ENCODE results near the gene SLC6A19. TPM values are rescaled to one million over a fixed set of nuclear protein-coding genes. Genes with fewer than 3 reads are reported as not detected.

Gene SLC6A19
- total and polyA plus RNA-seq, 2 of the 13 experiments (the other 11 are each of a cell fraction or from before 2014, with no cell fraction given), result 0.02 TPM; not detected in 1

DNA sequence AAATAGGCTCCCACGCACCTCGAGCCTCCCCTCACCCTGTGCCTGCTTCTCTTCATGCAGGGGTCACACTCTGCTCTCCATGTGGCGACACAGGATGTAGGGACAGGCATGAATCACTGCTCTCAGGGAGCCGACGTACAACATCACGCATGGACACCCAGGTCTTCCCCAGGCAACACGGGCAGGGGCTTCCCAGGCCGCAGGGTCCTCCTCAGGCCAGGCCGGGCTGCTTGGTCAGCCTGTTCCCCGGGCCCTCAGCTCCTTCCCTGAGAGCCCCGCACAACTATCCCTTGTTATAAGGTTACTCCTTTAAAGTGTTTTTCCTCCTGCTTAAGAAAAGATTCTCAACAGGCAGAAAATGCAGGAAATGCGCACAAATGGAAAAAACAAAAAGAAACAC lies 24.8 kb downstream of the SLC6A19 start:
- POLR2A ChIA-PET, result no interaction called here
- Histone ChIP-seq H3K4me2 (ENCODE audit: low read depth, low read length) (no peak overlapping the region), H3K36me3 (replicated peaks in 1 of 2; ENCODE audit: control insufficient read depth in 1 of 2, insufficient read depth in 2 of 2, low read length in 2 of 2) (no peaks in the 10 kb centered on the region), H3K9ac (ENCODE audit: insufficient read depth, low read depth, low read length) (no peak overlapping the region), H3K9me3 (ENCODE audit: low read length) (no peaks in the 10 kb centered on the region), H3K4me3 (replicated peaks in 1 of 3; ENCODE audit: insufficient read depth in 1 of 3, low read depth in 2 of 3, low read length in 3 of 3) (no peak overlapping the region), H3K79me2 (ENCODE audit: insufficient read depth, low read length) (no peaks in the 10 kb centered on the region), H2AFZ (ENCODE audit: low read length) (no peak overlapping the region), H3K27ac (ENCODE audit: extremely low read length, insufficient read depth, low read length) (no peak overlapping the region), H3K27me3 (ENCODE audit: control insufficient read depth in 1 of 2, insufficient read depth in 2 of 2, low read length in 2 of 2) (peaks cover 12 to 69% of the 10 kb centered on the region in 2 experiments; a peak in 4 of 5 replicates), H3K4me1 (ENCODE audit: insufficient read depth, low read length) (no peaks in the 10 kb centered on the region), H4K20me1 (ENCODE audit: insufficient read depth, low read length) (no peaks in the 10 kb centered on the region)
- BruUV-seq (replicated peaks), result no TSS peak
- DNase-seq (ENCODE audit: low spot score) (no peak), ATAC-seq (no peak), FAIRE-seq (no peak)
- intact Hi-C loops (cut with micrococcal nuclease; ENCODE audit: unreplicated experiment), result no loop called here
- CTCF ChIA-PET (ENCODE audit: low intra/inter-chr PET ratio, low total read pairs), result no interaction called here
- in situ Hi-C loops (cut with HindIII; ENCODE audit: extremely low pct_ligation_motif_present, low pct_unique_long_range_greater_than_20kb), result no loop called here
- WGBS (ENCODE audit: low lambda C conversion rate), result 36% methylated on average over 12 of the region's 12 CpGs
- TF ChIP-seq HOXA7 (CRISPR knock-in tag; IDR thresholded peaks at IDR 0.05) (no peak), ZNF768 (CRISPR knock-in tag; IDR thresholded peaks at IDR 0.05) (no peak), MEIS2 (CRISPR knock-in tag; IDR thresholded peaks at IDR 0.05) (no peak), KLF12 (CRISPR knock-in tag; IDR thresholded peaks at IDR 0.05; ENCODE audit: borderline replicate concordance) (no peak), TBX2 (CRISPR knock-in tag; IDR thresholded peaks at IDR 0.05; ENCODE audit: borderline replicate concordance) (no peak), ZNF142 (CRISPR knock-in tag; IDR thresholded peaks at IDR 0.05) (no peak), PRDM10 (CRISPR knock-in tag; IDR thresholded peaks at IDR 0.05; ENCODE audit: low read depth) (no peak), MTA3 (CRISPR knock-in tag; IDR thresholded peaks at IDR 0.05) (no peak), CEBPZ (IDR thresholded peaks at IDR 0.05; ENCODE audit: low read length) (no peak), SRSF1 (optimal IDR thresholded peaks at IDR 0.05; ENCODE audit: low read depth, low read length) (no peak)
- TF ChIP-seq, protein P1, sequence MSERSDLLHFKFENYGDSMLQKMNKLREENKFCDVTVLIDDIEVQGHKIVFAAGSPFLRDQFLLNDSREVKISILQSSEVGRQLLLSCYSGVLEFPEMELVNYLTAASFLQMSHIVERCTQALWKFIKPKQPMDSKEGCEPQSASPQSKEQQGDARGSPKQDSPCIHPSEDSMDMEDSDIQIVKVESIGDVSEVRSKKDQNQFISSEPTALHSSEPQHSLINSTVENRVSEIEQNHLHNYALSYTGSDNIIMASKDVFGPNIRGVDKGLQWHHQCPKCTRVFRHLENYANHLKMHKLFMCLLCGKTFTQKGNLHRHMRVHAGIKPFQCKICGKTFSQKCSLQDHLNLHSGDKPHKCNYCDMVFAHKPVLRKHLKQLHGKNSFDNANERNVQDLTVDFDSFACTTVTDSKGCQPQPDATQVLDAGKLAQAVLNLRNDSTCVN (CRISPR knock-in tag; IDR thresholded peaks at IDR 0.05; ENCODE audit: borderline replicate concordance), result no peak

Data from HepG2 (cell line).